Measurements from ENCODE around the gene ANKRD36C. TPM values are rescaled to one million over a fixed set of nuclear protein-coding genes. Genes with fewer than 3 reads are reported as not detected.
"Not testable (repeated sequence)": the region's sequence is repeated elsewhere in the genome, so short reads cannot be mapped to it uniquely, and the experiment has no call there.

ANKRD36C gene
- polyA plus RNA-seq, 1 donor: 30.7 TPM

DNA sequence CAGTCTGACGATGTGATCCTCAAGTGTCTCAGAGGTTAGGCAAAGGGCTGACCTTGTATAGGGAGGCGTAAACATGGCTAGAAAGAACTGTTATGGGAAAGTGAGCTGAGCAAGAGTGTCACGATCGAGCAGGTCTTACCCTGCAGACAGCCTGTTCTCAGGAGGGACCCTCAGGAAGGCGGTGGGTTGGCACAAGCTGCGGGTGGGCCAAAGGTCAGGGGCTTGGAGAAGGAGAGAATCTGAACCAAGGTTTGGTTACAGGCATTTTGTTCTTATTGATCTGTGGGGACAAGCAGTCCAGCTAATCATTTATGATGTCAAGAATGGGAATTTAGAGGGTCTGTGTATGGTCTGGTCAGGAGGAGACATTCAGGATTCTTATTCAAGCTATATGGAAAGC, 16.4 kb upstream of the ANKRD36C start:
- not testable (repeated sequence) for DNase-seq (ENCODE audit: low read depth)

DNA sequence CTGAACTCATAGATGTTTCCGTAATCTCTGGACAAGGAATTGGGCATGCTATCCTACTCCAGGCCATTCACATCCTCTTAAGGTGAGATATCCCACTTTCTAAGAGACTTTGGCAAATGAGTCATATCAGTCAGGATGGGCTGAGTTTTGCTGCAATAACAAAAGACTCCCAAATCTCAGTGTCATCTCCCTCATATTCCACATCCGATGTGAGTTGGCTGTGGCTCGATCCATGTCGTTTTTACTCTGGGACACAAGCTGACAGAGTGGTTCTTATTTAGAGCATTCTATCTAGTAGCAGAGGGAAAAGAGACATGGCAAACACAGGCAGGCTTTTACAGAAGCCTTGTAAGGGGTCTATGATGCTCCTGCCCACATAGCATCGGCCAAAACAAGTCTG, 14.6 kb upstream of the ANKRD36C start:
- DNase-seq (ENCODE audit: low read depth): not testable (repeated sequence)

DNA sequence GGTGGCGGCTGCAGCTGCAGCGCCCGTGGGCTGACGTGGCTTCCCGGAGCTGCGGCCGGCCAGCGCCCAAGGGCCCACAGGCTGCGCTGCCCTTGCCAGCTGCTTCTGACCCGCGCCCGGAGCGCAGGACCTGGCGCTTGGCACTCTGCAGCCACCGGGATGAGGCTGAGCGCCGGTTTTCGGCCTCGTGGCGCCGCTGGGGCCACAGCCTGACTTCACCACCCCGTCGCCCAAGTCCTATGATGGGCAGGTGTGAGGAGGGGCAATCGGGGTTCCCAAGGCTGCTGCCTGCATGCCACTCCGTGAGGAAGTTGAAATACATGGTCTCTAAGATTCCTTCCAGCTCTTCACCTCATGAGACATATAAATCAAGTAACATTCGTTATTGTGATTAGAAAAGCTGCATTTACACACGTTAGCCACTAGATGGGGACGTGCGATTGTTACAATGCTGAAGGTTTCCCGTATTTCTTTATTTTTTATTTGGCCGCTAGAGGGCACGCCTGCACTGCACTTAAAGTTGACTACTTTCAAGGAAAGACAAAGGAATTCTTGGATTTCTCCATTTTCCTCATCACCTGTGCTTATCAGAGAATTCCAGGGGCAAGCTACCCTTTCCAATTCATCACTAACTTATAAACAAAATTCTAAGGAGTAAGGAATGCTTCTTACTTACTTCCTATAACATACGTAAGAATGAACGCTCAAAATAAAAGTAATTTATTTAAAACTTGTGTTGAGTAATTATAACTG, 1.1 kb upstream of the ANKRD36C start:
- not testable (repeated sequence) for DNase-seq (ENCODE audit: low read depth)

DNA sequence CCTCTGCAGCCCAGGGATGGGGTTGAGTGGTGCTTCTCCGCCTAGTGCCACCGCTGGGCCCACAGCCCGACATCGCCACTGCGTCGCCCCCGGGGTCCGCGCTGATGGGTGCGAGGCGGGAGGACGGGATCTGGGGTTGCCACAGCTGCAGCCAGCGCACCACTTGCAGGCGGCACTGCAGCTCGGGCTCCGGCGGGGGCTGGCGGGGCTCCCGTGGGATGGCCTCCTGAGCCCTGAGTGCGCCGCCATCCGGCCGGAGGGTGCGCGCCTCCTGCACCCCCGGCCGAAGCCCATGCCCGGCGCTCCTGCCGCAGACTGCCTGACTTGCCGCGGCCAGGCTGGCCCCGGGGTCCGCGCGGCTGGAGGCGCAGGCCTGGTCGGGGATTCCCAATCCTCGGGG, 478 bp upstream of the ANKRD36C start:
- DNase-seq (ENCODE audit: low read depth): not testable (repeated sequence)

DNA sequence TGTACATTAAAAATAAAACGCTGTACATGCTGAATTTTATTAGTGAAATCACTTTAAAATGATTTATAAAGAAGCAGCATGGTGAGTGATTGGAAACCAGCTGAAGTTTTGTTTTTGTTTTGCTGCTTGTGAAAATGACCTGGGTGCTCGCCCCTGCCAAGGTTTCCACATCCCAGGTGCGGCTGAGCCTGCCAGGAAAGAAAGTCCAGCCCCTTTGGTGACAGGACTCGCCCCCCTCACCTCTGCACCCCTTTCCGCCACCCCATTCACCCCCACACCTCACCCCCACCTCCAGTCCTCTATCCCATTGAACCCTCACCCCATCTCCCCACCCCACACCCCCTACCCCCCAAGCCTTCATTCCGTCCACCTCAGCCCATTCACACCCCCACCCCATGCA, 740 bp downstream of the ANKRD36C start:
- DNase-seq (ENCODE audit: low read depth): not testable (repeated sequence)

DNA sequence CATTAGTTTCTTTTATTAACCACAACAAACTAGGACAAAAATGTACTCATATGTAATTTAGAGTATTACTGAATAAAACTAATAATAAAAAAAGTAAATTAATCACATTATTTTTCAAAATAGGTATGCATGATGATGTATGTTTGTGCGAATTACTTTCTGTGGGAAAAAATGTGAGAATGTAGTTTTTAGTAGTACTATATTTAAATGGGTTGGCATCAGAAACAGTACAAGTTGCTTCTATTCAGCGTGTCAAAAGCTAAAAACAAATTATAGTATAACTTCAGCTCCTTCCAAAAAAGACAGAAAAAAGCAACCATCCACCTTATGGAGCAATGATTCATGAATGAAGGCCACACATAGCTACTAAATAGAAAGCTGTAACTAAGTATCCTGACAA, 40.0 kb downstream of the ANKRD36C start:
- not testable (repeated sequence) for DNase-seq (ENCODE audit: low read depth)

DNA sequence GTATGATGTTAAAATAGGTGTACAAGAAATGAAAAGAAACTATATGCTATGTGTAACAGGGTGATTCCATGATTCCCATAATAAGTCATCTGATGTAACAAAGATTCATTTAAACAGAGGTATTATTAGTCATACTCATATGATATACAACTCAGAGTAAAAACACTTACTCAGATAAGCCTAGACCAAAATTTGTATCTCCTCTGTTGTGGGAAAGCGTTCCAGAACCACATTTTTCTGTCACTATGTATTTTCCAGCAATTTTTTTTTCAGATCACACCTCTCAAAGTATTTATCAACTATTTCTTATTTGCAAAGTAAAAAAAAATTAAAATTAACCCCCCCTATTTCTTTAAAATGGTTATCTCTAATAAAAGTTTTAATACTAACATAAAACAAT, 43.6 kb downstream of the ANKRD36C start:
- not testable (repeated sequence) for DNase-seq (ENCODE audit: low read depth)

DNA sequence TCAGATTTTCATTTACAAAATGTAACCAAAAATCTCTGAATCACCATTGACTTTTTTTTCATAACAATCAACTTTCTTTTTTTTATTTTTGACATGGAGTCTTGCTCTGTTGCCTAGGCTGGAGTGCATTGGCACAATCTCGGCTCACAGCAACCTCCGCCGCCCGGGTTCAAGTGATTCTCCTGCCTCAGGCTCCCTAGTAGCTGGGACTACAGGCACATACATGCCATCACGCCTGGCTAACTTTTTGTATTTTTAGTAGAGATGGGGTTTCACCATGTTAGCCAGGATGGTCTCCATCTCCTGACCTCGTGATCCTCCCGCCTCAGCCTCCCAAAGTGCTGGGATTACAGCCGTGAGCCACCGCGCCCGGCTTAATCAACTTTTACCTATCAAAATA, 51.7 kb downstream of the ANKRD36C start:
- DNase-seq (ENCODE audit: low read depth): not testable (repeated sequence)

DNA sequence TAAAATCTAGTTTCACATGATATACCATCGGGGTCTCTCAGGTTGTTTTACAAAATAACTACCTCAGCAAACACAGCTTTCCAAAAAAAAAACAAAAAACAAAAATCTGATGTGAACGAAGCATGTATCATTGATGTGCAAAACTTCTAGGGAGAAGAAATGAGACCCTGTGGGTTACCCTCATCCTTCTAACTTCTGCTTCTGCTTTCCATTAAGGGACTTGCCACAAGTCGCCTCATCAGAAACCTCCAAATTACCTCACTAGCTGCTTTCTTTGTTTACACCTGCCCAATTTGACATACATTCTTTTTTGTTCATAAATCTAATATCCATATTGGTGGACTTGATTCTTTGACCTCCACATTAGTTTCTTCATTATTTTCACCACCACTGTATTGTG, 60.9 kb downstream of the ANKRD36C start:
- DNase-seq (ENCODE audit: low read depth): not testable (repeated sequence)

DNA sequence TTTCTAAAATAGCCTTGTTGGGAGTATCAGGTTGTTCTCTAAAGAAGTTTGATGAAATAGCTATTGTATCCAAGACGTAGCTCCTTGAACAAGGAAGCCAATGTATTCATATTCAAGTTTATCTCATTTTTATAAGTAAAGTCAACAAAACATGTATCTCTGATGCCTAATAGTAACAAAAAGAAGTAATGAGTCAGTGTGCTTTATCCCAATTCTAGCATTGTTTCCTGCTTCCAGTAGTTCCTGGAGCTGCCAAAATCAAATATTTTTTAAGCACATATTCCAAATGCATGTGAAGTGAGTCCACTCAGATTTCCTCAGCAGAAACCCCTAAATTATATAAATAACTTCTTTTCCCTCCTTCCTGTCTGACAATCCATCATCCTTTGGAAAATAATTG, 74.6 kb downstream of the ANKRD36C start:
- not testable (repeated sequence) for DNase-seq (ENCODE audit: low read depth)

DNA sequence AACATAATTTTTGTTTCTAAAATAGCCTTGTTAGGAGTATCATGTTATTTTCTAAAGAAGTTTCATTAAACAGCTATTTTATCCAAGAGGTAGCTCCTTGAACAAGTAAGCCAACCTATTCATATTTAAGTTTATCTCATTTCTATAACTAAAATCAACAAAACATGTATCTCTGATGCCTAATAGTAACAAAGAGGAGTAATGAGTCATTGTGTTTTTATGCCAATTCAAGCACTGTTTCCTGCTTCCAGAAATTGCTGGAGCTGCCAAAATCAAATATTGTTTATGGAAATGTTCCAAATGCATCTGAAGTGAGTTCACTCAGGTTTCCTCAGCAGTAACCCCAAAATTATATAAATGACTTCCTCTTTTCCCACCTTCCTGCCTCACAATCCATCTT, 76.5 kb downstream of the ANKRD36C start:
- DNase-seq (ENCODE audit: low read depth): not testable (repeated sequence)

DNA sequence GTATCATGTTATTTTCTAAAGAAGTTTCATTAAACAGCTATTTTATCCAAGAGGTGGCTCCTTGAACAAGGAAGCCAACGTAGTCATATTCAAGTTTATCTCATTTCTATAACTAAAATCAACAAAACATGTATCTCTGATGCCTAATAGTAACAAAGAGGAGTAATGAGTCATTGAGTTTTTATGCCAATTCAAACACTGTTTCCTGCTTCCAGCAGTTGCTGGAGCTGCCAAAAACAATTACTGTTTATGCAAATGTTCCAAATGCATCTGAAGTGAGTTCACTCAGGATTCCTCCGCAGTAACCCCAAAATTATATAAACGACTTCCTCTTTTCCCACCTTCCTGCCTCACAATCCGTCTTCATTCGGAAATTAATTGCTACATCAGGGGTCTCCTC, 80.2 kb downstream of the ANKRD36C start:
- DNase-seq (ENCODE audit: low read depth): not testable (repeated sequence)

DNA sequence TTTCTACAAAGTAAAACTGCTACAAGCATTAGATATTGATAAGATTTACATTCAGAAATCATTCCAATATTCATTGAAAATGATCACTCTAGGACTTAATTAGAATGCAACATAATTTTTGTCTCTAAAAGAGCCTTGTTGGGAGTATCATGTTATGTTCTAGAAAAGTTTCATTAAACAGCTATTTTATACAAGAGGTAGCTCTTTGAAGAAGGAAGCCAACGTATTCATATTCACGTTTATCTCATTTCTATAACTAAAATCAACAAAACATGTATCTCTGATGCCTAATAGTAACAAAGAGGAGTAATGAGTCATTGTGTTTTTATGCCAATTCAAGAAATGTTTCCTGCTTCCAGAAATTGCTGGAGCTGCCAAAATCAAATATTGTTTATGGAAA, 97.2 kb downstream of the ANKRD36C start:
- not testable (repeated sequence) for DNase-seq (ENCODE audit: low read depth)

DNA sequence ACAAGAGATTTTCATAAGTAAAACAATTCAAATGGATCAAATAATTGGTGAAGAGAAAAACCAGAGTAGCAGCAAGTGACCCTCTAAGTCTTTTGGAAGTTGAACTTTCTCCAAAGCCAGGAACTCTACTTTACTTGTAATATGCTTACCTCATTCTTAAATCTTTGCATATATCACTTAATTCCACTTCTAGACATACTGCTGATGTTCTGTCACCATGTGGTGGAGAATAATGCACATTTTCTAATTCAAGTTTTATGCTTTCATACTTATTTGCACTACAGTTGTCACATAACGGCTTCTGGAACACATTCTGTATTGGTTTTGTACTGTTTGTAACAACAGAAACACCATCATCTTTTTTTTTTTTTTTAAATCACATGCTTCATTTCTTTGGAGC, 123.7 kb downstream of the ANKRD36C start:
- DNase-seq (ENCODE audit: low read depth): not testable (repeated sequence)

DNA sequence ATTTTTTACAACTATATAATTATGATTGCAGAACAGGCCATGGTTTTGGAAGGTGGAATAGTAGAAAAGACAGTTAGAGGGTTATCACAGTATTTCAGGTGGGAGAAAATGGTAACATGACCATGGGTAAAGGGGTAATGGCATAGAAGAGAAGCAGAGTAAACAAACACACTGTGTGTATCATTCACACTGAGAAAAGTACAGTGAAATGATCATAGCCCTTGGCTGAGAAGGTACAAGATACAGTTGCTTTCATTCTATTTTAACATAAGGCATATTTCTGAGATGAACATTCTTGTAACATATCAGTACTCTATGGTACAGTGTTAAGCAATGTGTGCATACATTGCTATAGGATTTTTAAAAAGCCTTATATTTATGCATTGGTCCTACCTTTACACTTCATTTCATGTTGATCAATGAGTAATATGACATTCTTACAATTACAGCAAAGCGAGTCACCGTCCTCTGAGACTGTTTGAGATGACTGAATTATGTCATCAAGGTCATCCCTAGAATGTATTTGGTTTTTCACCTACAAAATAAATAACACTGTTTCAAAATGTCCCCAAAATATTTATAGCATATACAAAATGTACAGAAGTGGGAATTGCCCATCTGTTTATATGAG, 124.5 kb downstream of the ANKRD36C start:
- not testable (repeated sequence) for DNase-seq (ENCODE audit: low read depth)

DNA sequence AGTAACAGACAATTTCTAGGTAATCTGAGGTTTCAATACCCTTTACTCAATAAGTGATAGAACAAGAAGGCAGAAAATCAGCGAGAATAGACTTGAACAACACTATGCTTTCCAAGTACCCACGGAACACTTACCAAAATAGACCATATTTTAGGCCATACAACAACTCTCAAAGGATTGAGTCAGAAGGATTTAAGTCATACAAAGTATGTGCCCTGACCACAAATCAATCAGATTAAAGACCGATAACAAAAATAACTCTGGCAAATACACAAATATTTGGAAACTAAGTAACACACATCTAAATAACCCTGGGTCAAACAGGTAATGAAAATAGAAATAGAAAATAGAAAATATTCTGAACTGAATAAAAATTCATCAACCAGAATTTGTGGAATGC, 129.5 kb downstream of the ANKRD36C start:
- DNase-seq (ENCODE audit: low read depth): not testable (repeated sequence)

DNA sequence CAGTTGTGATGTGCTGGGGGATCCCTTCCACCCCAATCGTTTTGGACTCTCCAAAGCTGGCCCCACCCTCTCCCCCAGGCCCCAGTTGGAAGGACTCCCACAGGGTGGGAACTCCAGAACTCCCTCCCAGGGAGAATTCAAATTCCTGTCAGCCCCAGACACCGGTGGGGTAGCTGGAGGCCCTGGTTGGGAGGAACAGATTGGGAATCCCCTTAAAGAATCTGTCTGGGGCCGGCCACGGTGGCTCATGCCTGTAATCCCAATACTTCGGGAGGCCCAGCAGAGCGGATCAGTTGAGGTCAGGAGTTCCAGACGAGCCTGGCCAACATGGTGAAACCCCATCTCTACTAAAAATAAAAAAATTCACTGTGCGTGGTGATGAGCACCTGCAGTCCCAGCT, 155.5 kb downstream of the ANKRD36C start:
- DNase-seq (ENCODE audit: low read depth): no peak

DNA sequence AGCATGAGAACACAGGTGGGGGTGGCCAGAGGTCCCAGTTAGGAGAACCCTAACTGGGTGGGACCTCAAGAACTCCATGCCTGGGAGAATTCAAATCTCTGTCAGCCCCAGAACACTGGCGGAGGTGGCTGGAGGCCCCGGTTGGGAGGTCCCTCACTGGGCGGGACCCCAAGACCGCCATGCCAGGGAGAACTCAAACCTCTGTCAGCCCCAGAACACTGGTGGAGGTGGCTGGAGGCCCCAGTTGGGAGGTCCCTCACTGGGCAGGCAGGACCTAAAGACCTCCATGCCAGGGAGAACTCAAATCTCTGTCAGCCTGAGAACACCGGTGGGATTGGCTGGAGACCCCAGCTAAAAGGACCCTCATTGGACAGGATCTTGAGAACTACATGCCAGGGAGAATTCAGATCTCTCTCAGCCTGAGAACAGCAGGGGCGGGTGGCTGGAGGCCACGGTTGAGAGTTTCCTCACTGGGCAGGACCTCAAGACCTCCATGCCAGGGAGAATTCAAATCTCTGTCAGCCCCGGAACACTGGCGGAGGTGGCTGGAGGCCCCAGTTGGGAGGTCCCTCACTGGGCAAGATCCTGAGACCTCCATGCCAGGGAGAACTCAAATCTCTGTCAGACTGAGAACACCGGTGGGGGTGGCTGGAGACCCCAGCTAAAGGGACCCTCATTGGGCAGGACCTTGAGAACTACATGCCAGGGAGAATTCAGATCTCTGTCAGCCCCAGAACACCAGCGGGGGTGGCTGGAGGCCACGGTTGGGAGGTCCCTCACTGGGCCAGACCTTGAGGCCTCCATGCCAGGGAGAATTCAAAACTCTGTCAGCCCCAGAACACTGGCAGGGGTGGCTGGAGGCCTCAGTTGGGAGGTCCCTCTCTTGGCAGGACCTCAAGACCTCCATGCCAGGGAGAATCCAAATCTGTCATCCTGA, 157.3 kb downstream of the ANKRD36C start:
- not testable (repeated sequence) for DNase-seq (ENCODE audit: low read depth)

DNA sequence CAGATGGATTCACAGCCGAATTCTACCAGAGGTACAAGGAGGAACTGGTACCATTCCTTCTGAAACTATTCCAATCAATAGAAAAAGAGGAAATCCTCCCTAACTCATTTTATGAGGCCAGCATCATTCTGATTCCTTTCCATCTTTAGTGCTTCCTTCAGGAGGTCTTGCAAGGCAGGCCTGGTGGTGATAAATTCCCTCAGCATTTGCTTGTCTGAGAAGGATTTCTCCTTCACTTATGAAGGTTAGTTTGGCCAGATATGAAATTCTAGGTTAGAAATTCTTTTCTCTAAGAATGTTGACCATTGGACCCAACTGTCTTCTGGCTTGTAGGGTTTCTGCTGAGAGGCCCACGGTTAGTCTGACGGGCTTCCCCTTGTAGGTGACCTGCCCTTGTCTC, 167.4 kb downstream of the ANKRD36C start:
- not testable (repeated sequence) for DNase-seq (ENCODE audit: low read depth)

DNA sequence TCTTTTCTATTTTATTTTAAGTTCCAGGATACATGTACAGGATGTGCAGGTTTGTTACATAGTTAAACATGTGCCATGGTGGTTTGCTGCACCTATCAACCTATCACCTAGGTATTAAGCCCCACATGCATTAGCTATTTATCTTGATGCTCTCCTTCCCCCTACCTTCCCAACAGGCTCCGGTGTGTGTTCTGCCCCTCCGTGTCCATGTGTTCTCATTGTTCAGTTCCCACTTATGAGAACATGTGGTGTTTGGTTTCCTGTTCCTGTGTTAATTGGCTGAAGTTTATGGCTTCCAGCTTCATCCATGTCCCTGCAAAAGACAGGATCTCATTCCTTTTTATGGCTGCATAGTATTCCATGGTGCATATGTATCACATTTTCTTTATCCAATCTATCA, 174.1 kb downstream of the ANKRD36C start:
- DNase-seq (ENCODE audit: low read depth): not testable (repeated sequence)

DNA sequence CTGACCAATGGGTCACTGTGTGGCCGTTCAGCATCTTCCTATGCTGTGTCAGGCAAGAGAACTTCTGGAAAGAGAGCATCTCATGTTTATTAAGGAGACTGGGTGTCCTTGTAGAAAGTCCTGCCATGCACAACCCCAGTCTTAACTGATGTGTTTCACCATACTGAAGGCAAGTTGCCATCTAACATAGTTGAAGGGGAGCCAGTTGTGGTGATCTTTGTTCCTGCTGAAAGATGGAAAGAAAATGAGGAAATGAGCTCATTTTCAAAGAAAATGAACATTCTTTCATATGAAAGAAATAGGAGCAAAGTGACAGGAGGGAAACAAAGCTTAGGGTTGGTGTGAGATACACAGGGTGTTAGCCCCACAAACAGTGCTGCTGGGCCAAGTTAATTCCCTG, 178.3 kb downstream of the ANKRD36C start:
- DNase-seq (ENCODE audit: low read depth): not testable (repeated sequence)

DNA sequence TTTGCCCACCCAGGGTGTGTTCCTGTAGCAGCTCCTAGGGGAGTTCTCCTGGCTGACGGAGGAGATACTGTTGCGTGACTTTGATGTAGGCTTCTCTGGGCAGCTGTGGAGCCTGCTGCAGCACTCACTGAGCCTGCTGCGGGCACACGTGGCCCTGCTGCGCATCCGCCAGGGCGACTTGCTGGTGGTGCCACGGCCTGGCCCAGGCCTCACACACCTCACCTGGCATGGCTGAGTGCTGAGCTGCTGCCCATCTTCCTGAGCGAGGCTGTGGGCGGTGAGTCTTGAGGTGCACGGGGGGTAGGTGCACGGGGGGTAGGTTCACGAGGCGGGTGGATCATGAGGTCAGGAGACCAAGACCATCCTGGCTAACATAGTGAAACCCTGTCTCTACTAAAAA, 191.7 kb downstream of the ANKRD36C start:
- no peak for DNase-seq (ENCODE audit: low read depth)

Measured in forelimb muscle (tissue), 1 donor.